ENCODE measurements around the gene KCTD20. TPM values are rescaled to one million over a fixed set of nuclear protein-coding genes. Genes with fewer than 3 reads are reported as not detected.

The KCTD20 gene
- total RNA-seq, 2 donors from 2014 or later, result 26.3 to 34.5 TPM

- Histone ChIP-seq H3K27me3 (no peaks in the 10 kb centered on the region), H3K9me3 (no peaks in the 10 kb centered on the region), H3K36me3 (peaks cover 37% of the 10 kb centered on the region), H3K4me3 (no peak overlapping the region), H3K4me1 (peaks cover 0 to 19% of the 10 kb centered on the region in 2 donors), H3K27ac (no peak overlapping the region)
- TF ChIP-seq, protein P1, sequence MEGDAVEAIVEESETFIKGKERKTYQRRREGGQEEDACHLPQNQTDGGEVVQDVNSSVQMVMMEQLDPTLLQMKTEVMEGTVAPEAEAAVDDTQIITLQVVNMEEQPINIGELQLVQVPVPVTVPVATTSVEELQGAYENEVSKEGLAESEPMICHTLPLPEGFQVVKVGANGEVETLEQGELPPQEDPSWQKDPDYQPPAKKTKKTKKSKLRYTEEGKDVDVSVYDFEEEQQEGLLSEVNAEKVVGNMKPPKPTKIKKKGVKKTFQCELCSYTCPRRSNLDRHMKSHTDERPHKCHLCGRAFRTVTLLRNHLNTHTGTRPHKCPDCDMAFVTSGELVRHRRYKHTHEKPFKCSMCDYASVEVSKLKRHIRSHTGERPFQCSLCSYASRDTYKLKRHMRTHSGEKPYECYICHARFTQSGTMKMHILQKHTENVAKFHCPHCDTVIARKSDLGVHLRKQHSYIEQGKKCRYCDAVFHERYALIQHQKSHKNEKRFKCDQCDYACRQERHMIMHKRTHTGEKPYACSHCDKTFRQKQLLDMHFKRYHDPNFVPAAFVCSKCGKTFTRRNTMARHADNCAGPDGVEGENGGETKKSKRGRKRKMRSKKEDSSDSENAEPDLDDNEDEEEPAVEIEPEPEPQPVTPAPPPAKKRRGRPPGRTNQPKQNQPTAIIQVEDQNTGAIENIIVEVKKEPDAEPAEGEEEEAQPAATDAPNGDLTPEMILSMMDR (IDR thresholded peaks at IDR 0.05), result no peak
- no peak for DNase-seq (ENCODE audit: low spot score)
These were observed 49.8 kb downstream of the KCTD20 start for GRCh38 chr6:36492621-36493020.

DNA sequence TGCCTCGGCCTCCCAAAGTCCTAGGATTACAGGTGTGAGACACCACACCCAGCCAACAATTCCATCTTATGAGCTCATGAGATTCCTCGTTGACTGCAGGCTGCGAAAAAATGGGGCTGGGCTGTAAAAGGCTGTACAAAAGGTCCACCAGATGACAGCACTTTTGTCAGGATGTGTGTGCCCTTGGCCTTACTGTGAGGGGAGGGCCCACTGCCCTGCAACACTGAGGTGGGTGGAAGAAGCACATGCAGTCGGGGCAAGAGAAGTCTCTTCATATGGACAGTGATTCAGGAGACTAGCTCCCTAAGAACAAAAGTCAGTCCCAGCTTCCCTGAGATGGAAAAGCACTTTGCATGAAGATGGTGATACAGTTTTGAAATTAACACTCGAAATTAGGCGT lies 50.5 kb downstream of the KCTD20 start:
- Histone ChIP-seq H3K27ac (no peak overlapping the region), H3K36me3 (peaks cover 40% of the 10 kb centered on the region), H3K27me3 (no peaks in the 10 kb centered on the region), H3K4me1 (peaks cover 0 to 12% of the 10 kb centered on the region in 2 donors), H3K9me3 (no peaks in the 10 kb centered on the region), H3K4me3 (no peak overlapping the region)
- no peak for DNase-seq (ENCODE audit: low spot score)
- TF ChIP-seq, protein P1 (IDR thresholded peaks at IDR 0.05), result no peak

- Histone ChIP-seq H3K4me1 (peaks cover 0 to 7% of the 10 kb centered on the region in 2 donors), H3K4me3 (no peak overlapping the region), H3K9me3 (no peaks in the 10 kb centered on the region), H3K27ac (no peak overlapping the region), H3K27me3 (no peaks in the 10 kb centered on the region), H3K36me3 (peaks cover 43% of the 10 kb centered on the region)
- TF ChIP-seq, protein P1 (IDR thresholded peaks at IDR 0.05), result no peak
- DNase-seq (ENCODE audit: low spot score), result no peak
These were observed 51.1 kb downstream of the KCTD20 start for GRCh38 chr6:36493859-36494258.

- Histone ChIP-seq H3K4me1 (no peaks in the 10 kb centered on the region), H3K27me3 (no peaks in the 10 kb centered on the region), H3K4me3 (no peak overlapping the region), H3K36me3 (peaks cover 55% of the 10 kb centered on the region), H3K9me3 (no peaks in the 10 kb centered on the region), H3K27ac (no peak overlapping the region)
- DNase-seq (ENCODE audit: low spot score), result no peak
- TF ChIP-seq, protein P1 (IDR thresholded peaks at IDR 0.05), result no peak
These were observed 52.3 kb downstream of the KCTD20 start for GRCh38 chr6:36495086-36495485.

DNA sequence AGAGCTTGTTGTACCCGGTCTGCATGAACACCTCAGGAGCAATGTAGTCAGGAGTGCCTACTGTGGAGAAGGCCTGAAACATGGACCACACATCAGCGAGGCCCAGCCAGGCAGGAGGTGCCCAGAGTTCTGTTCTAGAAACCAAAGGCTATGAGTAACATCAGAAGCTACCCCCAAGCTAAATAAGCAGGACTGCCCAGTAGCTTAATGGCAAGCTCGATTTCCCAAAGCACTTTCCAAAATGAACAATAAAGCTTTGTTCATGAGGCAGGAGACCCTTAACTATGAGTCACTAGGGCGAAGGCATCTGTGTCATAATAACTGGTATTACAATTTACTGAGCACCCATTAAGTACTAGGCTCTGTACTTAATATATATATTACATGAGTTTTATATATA lies 57.1 kb downstream of the KCTD20 start:
- Histone ChIP-seq H3K4me3 (no peak overlapping the region), H3K27ac (no peak overlapping the region), H3K9me3 (no peaks in the 10 kb centered on the region), H3K27me3 (no peaks in the 10 kb centered on the region), H3K36me3 (peaks cover 62% of the 10 kb centered on the region), H3K4me1 (no peaks in the 10 kb centered on the region)
- DNase-seq (ENCODE audit: low spot score), result no peak
- TF ChIP-seq, protein P1 (IDR thresholded peaks at IDR 0.05), result no peak

DNA sequence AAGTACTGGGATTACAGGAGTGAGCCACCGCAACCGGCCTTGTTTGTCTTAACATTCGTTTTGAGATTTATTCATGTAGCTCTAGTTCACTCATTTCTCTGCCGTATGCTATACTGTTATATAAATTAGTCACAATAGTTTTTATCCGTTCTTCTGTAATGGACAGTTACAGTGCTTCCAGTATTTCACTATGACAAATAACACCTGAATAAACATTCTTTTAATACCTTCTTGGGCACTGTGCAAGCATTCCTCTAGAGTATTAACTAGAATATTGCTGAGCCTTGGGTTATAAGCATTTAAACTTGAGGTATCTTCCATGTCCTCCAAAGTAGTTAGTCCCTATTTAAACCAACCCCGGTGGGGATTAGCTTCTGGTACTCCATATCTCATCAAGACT lies 58.9 kb downstream of the KCTD20 start:
- H3K27ac ChIP-seq, result no peak overlapping the region
- TF ChIP-seq, protein P1 (IDR thresholded peaks at IDR 0.05), result no peak
- no peaks in the 10 kb centered on the region for H3K4me1 ChIP-seq
- DNase-seq (ENCODE audit: low spot score), result no peak
- no peaks in the 10 kb centered on the region for H3K27me3 ChIP-seq
- H3K36me3 ChIP-seq, result peaks cover 63% of the 10 kb centered on the region
- no peaks in the 10 kb centered on the region for H3K9me3 ChIP-seq
- H3K4me3 ChIP-seq, result no peak overlapping the region

All from right atrium auricular region (tissue), 2 donors.